Muscle of arm (tissue), 14 donors: Measurements from ENCODE around the gene MMP28. TPM values are rescaled to one million over a fixed set of nuclear protein-coding genes. Genes with fewer than 3 reads are reported as not detected.

Source experiments
- DNase-seq: peaks from one replicate; pipeline ENCODE4 v3.0.0-alpha.2; 2013
- long read RNA-seq, 11 donors: transcript quantifications; one replicate each; lab custom pipeline, GENCODE V29; 2026
- polyA plus RNA-seq, 12 donors: library from polyadenylated mRNA; unstranded; fragments of 120-200 nt; gene quantifications; one replicate each; pipeline ENCODE4 v1.2.1, GENCODE V29; 2013; ENCODE audit not compliant: insufficient read length in 12 of 12

Gene MMP28
- 10 to 100 TPM in 1 of 12 donors, 1 to 10 TPM in 10, not detected in 1; 2.2 to 14.3 (median 3.7) TPM for polyA plus RNA-seq
- long read RNA-seq, donor 1, transcript MMP28-203 (3 exons, 1,092 nt), result major isoform, 9 of 251 reads
- long read RNA-seq, donor 1, partial matches to known transcripts, result 240 of 251 reads
- long read RNA-seq, donor 1, other reads (novel, unspliced or antisense), result 0 of 251 reads
- long read RNA-seq, donor 2, result 0 reads
- long read RNA-seq, donor 3, partial matches to known transcripts, result 0 of 1 reads
- long read RNA-seq, donor 3, other reads (novel, unspliced or antisense), result 0 of 1 reads
- long read RNA-seq, donor 4, partial matches to known transcripts, result 0 of 2 reads
- long read RNA-seq, donor 4, other reads (novel, unspliced or antisense), result 0 of 2 reads
- long read RNA-seq, donor 5, partial matches to known transcripts, result 0 of 1 reads
- long read RNA-seq, donor 5, other reads (novel, unspliced or antisense), result 0 of 1 reads
- long read RNA-seq, donor 6, partial matches to known transcripts, result 0 of 1 reads
- long read RNA-seq, donor 6, other reads (novel, unspliced or antisense), result 0 of 1 reads
- long read RNA-seq, donor 7, result 0 reads
- long read RNA-seq, donor 8, partial matches to known transcripts, result 0 of 3 reads
- long read RNA-seq, donor 8, other reads (novel, unspliced or antisense), result 0 of 3 reads
- long read RNA-seq, donor 9, result 0 reads
- long read RNA-seq, donor 10, partial matches to known transcripts, result 0 of 2 reads
- long read RNA-seq, donor 10, other reads (novel, unspliced or antisense), result 0 of 2 reads
- long read RNA-seq, donor 11, partial matches to known transcripts, result 89 of 91 reads
- long read RNA-seq, donor 11, other reads (novel, unspliced or antisense), result 0 of 91 reads

DNA sequence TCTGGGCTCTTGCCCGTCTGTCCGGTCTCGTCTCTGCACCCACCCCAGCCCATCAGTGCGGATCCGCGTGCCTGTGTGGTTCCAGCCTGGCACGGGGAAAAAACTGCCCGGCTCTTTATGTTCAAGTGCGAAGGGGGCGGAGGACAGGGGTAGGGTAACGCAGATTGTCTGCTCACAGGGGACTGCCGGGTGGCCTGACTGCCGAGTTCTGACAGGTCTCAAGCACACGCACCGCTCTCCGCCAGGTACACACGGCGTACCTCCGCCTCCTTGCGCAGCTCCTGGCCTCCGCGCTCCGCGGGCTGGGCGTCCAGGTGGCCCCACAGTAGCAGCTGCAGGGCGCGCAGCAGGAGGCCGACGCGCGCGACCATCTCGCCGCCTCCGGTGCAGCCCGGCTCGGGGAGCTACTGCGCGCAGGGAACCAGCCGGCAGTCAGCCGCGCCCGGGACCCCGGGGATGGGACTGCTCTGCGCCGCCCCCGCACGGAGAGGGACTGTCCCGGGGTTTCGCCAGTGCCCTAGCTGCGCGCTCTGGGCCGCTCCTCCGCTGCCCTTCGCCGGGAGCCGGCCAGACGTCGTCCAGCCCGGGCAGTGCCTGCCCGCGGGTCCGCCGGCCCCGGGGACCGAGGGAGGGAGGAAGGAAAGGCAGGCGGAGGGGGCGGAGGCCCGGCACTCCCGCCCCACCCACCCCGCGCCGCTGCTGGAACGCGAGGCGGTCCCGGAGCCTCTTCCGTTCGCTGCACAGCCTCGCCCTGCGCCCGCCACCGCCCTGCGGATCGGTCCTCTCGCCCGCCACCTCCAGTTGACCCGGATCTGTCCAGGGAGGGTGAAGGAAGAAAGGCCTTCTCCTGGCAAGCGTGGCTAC, at the start of gene MMP28:
MMP28 (minus strand) TSS at position 635 of the 864 bp plus-strand sequence; CDS start at position 371, 264 bp downstream.
- no peak for DNase-seq

GRCh38 chr17:35844547-35844946, 49.1 kb upstream of the MMP28 start:
- no peak for DNase-seq

- no peak for DNase-seq
Measured at GRCh38 chr17:35843698-35844097, 48.3 kb upstream of the MMP28 start.

GRCh38 chr17:35842239-35842638, 46.8 kb upstream of the MMP28 start:
- DNase-seq, result no peak

- no peak for DNase-seq
Measured at GRCh38 chr17:35841505-35841904, 46.1 kb upstream of the MMP28 start.

DNA sequence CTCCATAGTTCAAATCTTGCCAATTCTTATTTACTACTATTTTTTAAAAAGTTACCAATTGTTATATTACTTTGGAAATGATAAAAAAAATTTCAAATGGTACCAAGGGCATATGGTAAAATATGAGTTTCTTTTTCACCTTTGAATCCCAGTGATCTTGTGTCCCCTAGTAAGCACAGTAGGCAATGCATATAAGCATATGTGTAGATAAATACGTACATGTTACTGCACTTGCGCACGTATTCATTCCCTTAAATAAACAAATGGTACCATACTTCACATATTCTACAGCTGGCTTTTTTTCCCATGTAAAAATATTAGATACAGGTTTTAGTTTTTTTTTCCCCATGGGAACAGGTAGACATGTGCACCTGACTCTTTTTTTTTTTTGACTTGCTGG, 45.7 kb upstream of the MMP28 start:
- no peak for DNase-seq

DNA sequence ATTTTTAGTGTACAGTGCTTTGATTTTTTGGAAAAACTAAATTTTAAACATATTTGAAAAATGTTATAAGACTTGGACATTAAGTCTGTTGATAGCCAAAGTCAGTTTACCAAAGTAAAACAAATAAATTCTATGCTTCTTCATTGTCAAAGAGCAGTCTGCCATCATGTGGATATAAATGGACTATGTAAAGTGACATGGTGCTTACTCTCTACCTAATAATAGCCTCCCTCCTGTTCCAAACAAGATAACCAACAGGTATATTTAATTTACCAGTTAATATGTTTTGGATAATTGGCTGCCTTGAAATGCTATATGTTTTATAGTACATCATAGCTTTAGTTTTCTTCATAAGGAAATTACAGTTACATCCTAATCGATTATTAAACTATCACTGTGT, 29.8 kb upstream of the MMP28 start:
- no peak for DNase-seq

GRCh38 chr17:35821308-35821707, 25.9 kb upstream of the MMP28 start:
- no peak for DNase-seq

GRCh38 chr17:35819455-35819854, 24.0 kb upstream of the MMP28 start:
- no peak for DNase-seq

- DNase-seq, result no peak
Measured at GRCh38 chr17:35817196-35817595, 21.8 kb upstream of the MMP28 start.

DNA sequence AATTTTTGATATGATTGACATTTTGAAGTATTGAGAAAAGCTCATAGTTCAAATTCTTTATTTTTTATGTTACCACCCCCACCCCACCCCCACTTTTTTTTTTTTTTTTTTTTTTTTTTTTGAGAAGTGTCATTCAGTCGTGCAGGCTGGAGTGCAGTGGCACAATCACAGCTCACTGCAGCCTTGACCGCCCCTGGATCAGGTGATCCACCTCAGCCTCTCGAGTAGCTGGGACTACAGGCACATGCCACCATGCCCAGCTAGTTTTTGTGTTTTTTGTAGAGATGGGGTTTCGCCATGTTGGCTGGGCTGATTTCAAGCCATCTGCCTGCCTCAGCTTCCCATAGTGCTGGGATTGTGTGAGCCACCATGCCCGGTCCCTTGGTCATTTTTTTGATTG, 21.3 kb upstream of the MMP28 start:
- DNase-seq, result no peak

- DNase-seq, result no peak
Measured at GRCh38 chr17:35812456-35812855, 17.0 kb upstream of the MMP28 start.

DNA sequence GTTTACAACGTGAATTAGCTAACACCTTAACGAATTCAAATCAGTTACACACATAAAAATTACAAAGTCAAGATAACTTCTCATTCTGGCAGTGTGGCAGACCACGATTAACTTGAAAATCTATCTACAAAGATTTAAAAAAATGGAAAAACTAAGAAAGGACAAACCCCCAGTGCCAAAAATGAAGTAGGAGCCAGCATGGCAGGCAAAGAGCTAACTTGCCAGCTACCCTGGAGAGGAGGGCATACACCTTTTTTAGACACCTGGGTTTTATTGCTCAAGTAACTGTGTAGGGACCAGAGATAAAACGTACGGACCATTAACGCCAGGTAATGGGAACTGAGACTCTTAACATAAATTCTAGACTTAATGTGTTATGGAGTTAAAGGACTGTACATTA, 16.3 kb upstream of the MMP28 start:
- no peak for DNase-seq

- DNase-seq, result no peak
Measured at GRCh38 chr17:35809855-35810461, 14.5 kb upstream of the MMP28 start.

GRCh38 chr17:35808962-35809854, 13.8 kb upstream of the MMP28 start, which contains the start of gene TAF15:
TSS of gene TAF15 (plus strand) at chr17:35809484. CDS start at chr17:35809570, 86 bp downstream.
- peak; percentile 96 for DNase-seq

DNA sequence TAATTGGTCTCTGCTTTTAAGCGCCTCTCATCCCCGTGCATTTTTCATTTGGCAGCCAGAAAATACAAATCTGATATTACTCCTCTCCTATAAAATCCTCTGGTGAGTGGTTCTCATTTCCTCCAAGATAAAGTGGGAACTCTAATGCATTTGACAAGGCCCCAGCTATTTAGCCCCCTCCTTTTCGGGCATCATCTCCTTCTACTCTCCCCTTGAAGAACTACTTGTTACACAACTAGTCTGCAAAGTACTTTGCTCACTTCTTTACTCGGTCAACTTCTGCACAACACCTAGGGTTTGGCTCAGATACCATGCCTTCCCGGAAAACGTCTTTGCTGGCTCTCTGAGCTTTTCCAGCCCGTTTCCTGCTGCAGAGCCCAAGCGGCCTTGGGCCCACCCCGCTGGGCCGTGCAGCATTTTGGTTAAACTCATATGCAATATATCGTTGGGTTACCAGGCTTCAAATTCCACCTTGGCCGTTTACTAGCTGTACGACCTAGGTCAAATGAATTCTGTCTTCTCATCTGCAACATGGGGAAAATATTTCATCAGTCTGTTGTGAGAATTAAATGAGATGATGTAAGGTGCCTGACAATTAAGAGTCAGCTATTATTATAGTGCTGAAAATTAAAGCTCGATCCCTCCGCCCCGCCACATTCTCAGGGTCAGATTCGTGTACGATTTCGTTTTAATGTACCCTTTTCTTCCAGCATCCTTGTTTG, 13.0 kb upstream of the MMP28 start:
- DNase-seq, result no peak

DNA sequence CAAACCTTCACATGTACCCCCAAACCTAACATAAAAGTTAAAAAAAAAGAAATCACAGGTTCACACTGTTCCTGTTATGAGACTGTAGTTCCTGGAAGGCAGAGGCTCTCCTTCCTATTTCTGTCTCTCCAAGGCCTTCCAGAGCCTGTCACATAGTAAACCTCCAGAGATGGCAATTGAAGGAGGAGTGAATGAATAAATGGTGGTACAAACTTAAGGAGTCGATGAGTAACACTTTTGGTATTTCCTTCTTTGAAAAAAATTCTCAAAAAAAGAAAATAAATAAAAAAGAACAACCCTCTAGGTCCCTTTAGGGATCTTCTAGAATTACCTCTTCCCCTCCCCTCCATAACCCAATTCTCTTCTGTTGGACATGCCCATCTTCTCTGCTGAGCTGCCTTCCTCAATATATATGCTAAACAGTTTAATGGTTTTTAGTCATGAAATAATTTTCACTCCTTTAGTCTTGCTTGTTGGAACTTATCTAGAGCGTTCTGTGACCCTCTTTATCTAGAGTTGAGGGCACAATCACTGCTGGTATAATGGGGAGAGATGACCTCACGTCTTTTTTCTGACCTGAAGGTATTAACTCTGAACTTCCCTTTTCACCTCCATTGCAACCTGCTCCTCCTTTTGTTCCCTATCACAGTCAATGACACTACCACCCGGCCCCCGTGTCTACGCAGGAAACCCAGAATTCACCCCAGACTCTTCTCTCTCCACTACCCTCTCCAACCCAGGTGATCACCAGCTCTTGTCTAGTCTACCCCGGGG, 12.1 kb upstream of the MMP28 start:
- no peak for DNase-seq

GRCh38 chr17:35804658-35805192, 9.3 kb upstream of the MMP28 start:
- peak; percentile 74 for DNase-seq
